HG02870 (cell line): Measurements from ENCODE around the gene CLGN.
A peak's percentile ranks its signal among the peaks of the same experiment; 100 is the strongest.
"Not testable (repeated sequence)": the region's sequence is repeated elsewhere in the genome, so short reads cannot be mapped to it uniquely, and the experiment has no call there.

ENCODE experiments used
- ATAC-seq: cut with Tn5 transposase; IDR thresholded peaks from one replicate; pipeline ENCODE4 v1.9.1; 2021; ENCODE audit warnings: mild to moderate bottlenecking, moderate library complexity; ENCODE audit not compliant: unreplicated experiment

The CLGN gene, protein sequence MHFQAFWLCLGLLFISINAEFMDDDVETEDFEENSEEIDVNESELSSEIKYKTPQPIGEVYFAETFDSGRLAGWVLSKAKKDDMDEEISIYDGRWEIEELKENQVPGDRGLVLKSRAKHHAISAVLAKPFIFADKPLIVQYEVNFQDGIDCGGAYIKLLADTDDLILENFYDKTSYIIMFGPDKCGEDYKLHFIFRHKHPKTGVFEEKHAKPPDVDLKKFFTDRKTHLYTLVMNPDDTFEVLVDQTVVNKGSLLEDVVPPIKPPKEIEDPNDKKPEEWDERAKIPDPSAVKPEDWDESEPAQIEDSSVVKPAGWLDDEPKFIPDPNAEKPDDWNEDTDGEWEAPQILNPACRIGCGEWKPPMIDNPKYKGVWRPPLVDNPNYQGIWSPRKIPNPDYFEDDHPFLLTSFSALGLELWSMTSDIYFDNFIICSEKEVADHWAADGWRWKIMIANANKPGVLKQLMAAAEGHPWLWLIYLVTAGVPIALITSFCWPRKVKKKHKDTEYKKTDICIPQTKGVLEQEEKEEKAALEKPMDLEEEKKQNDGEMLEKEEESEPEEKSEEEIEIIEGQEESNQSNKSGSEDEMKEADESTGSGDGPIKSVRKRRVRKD

DNA sequence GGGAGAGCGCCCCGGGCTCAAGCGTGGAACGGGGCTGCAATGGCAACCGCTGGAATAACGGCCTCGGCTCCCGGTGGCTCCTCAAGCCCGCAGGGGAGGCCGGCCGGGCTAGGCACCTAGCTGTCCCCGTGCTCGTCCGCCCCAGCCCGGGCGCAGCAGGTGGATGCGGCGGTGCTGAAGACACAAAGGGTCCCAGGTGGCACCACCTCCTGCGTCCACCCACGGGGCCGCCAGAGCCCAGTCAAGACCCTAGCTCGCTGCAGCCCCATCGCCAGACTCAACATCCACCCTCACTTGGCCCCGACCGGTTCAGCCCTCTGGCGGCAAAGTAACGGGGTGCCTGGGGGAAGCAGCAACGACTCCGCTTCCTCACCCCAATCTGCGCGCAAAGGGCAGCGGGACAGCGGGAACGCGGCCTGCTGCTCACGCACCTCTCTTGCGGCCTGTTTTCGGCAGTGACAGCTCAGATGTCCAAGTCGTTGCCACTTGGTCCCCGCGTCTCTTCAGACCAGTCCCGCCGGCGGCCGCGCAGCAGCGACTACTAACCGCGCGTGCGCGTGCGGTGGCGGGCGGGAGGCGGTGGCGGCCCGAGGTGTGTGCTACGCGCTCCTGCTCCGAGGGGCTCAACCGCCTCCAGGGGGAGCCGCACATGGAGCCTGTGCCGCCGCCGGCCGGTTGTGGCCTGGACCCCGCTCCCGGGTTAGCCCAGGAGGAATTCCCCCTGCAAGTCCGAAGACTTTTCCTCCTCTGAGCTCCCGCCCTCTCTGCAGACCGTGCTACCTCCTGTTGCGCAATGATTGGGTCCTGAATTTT is at the start of gene CLGN:
Gene CLGN (minus strand): TSS at position 543 of the 813 bp plus-strand sequence. CDS start 14,570 bp downstream, outside the sequence.
- peak; percentile 89 for ATAC-seq

GRCh38 chr4:140472156-140472555 is 44.7 kb upstream of the CLGN start:
- ATAC-seq, result no peak

DNA sequence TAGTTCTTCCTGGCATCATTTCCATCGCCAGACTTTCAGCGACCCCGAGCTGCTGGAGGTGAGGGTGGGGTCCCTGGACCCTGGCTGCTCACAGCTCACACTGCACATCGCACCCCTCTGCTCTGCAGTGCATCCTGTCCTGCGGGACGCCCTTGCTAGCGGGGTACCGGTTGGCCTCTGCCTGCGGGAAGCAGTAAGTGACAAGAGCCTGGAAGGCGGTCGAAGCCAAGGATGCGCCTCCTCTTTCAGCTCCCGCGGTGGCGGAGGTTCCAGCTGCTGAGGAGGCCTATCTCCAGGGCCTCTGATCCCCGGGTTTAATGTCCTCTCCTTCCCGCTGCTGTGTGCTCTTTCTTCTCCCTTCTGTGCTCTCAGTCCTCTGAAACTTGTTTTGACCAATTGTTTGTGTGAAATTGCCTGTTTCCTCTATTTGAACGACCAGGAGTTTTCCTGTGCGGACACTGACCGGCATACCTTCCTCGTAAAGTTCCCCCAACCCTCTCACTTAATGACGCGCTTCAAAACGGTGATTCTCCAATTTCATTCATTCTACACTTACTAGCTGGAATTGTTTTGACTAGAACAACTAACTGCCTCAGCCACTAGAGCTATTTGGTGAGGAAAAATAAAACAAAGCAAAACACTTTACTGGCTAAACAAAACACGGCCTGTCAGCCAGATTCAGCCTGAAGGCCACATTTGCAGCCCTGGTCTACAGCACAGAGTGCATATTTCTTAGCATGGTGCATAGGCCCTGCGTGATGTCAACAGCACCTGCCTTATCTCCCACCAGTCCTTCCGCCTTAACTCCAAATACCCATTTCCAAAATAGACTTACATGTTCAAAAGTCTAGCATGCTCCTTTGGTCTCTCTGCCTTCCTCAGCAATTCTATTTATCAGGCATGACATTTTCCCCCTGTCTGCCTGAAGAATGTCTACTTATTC is 42.6 kb upstream of the CLGN start:
- no peak for ATAC-seq

DNA sequence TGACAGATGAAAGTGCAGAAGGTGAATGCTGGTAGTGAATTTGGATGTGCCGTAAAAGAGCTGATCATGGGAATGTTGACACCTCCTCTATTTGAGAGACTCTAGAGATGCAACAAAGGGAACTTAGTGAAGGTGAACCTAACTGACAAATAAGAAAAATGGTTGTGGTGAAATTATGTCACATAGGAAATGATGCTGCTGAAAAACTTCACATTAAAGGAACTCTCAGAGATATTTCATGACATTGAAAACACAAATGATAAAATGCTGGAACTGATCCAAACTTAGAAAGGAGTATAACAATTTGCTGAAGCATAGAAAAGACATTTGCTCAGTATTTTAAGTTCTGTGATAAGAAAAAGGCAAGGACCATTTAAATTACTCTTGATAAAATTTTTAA is 38.7 kb upstream of the CLGN start:
- no peak for ATAC-seq

DNA sequence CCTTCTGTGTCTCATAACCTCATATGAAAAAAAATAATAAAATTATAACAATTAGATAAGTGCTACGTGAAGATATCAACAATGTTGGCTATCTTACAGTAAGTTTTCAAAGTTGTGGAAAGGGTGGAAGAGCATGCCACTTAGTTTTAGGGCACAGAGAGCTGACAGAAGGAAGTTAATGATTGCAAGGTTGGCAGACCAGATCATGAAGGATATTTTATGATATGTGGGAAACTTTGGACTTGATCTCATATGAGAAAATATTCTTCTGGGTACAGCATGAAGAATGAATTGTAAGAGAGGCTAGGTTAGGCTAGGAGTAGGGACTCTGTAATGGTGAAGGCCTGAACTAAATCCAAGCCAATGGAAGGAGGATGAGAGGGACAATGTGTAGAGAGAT is 36.2 kb upstream of the CLGN start:
- no peak for ATAC-seq

- ATAC-seq, result no peak
Observed at GRCh38 chr4:140463182-140463581, 35.7 kb upstream of the CLGN start.

DNA sequence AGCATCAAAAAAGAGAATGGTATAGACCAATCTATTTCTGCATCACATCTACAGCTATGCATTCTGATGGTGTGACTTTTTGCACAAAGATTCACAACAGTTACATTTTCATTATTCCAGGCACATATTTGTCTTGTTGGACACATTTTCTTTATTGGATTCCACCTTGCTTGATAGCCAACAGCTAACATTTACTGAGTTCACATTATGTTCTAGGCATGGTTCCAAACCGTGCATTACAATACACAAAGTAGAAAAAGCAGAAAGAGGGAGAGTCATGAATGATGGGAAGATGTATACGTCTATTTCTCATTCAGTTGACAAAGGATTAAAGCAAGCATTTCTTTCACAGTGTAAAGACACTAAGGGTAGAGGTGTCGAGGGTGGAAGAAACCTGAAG is 22.9 kb upstream of the CLGN start:
- no peak for ATAC-seq

GRCh38 chr4:140448830-140449229 is 21.4 kb upstream of the CLGN start:
- no peak for ATAC-seq

- ATAC-seq, result no peak
Observed at GRCh38 chr4:140448162-140448561, 20.7 kb upstream of the CLGN start.

GRCh38 chr4:140444347-140444746 is 16.9 kb upstream of the CLGN start:
- ATAC-seq, result not testable (repeated sequence)

DNA sequence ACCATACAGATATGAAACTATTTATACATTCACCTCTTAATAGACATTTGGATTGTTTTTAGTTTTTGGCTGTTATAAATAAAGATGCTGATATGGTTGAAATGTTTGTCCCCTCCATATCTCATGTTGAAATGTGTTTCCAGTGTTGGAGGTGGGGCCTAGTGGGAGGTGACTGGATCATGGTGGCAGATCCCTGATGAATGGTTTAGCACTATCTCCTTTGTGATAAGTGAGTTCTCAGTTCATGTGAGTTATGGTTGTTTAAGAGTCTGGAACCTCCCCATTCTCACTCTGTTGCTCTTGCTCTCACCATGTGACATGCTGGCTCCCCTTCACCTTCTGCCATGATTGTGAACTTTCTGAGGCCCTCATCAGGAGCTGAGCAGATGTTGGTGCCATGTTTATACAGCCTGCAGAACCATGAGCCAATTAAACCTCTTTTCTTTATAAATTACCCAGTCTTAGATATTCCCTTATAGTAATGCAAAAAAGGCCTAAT is 12.2 kb upstream of the CLGN start:
- ATAC-seq, result no peak

DNA sequence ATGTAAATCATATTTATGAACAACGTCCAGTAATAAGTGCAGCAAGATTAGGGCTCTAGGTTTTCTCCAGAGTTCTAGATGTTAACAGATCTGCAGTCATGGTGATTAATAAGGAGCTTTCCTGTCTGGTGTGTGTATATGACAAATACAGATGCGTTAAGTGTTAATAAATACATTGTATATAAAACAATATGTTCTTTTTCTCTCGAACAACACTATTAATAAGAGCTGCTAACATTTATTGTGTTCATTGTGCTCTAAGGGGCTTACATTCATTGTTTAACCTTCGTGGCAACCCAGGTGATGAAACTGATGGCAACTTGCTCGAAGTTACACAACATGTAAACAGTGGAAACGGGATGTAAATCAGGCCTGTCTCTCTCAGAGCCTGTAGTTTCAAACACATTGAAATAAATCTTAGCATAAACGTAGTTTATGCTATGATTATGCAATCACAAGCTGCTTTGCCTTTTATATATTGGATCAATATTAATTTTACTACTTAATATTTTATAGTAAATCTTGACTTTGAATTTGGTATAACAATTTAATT is 547 bp upstream of the CLGN start:
- ATAC-seq, result no peak

DNA sequence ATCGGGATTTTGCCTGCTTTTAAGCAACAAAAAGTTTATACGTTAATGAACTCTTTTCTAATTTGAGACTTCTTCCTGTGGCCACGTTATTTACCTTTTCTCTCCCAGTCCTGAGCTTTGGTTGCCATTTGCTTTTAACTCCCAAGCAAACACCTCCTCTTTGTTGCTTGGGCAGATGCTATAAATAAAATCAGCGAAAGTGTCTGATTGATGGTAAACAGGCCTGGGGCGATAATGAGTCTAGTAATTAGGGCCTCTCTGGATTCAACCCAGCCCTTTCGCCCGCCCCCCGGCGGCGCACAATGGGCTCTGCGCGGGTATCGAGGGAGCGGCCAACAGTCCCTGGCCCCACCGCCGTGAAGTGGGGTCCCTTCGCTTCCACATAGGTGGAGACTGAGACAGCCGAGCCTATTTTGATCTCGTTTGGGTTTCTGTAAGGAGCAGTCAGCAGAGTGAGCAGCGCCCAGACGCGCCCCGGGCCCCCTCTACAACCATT is 790 bp downstream of the CLGN start:
- ATAC-seq, result peak; percentile 12

DNA sequence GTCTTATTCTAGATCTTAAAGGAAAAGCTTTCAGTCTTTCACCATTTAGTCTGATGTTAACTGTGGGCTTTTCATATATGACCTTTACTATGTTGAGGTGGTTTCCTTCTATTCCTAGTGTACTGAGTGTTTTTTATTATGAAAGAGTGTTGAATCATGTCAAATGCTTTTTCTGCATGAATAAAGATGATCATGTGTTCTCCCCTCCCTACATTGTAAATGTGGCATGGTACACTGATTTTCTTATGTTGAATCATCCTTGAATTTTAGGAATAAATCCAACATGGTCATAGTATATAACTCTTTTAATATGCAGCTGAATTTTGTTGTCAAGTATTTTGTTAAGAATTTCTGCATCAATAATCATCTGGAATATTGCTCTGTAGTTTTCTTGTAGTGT is 4.3 kb downstream of the CLGN start:
- ATAC-seq, result no peak

DNA sequence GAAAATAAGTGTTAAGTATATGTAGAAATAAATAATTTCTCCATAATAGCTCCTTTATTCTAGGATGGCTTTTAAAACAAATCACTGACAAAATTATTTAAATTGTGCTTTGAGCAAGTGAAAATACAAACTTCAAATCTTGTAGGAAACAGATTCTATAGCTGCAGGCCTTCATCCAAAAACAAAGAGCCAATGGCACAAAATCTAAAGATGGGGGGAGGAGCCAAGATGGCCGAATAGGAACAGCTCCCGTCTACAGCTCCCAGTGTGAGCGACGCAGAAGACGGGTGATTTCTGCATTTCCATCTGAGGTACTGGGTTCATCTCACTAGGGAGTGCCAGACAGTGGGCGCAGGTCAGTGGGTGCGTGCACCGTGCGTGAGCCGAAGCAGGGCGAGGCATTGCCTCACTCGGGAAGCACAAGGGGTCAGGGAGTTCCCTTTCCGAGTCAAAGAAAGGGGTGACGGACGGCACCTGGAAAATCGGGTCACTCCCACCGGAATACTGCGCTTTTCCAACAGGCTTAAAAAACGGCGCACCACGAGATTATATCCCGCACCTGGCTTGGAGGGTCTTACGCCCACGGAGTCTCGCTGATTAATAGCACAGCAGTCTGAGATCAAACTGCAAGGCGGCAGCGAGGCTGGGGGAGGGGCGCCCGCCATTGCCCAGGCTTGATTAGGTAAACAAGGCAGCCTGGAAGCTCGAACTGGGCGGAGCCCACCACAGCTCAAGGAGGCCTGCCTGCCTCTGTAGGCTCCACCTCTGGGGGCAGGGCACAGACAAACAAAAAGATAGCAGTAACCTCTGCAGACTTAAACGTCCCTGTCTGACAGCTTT is 14.1 kb downstream of the CLGN start:
- ATAC-seq, result not testable (repeated sequence)

- ATAC-seq, result no peak
Observed at GRCh38 chr4:140408974-140409373, 18.5 kb downstream of the CLGN start.

GRCh38 chr4:140406292-140406691 is 21.2 kb downstream of the CLGN start:
- ATAC-seq, result no peak

DNA sequence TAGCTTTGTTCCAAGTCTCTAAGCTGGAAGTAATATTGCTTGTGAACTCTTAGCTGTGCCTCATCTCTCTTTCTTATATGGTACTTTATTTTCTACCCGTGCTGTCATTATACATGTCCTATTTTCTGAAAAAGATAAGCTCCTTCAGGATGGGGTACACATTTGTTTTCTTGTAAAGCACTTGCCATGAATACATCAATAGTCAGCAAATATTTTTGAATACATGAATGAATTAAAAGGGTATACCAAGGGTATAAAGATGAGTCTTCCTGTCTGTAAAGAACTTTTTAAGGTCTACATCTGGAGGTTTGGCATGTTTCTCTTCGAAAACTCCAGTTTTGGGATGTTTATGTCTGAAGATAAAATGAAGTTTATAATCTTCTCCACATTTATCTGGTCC is 27.3 kb downstream of the CLGN start:
- ATAC-seq, result no peak

- ATAC-seq, result no peak
Observed at GRCh38 chr4:140395668-140396067, 31.8 kb downstream of the CLGN start.
